ENCODE measurements around the gene FSIP1.

GRCh38 chr15:39792025-39792843 is 9.6 kb upstream of the FSIP1 start:
- TF ChIP-seq USF1 (CRISPR knock-in tag; IDR thresholded peaks at IDR 0.05) (no peak), CTCF (IDR thresholded peaks at IDR 0.05) (no peak), USF2 (CRISPR knock-in tag; IDR thresholded peaks at IDR 0.05) (no peak), IRF2 (CRISPR knock-in tag; IDR thresholded peaks at IDR 0.05; ENCODE audit: borderline replicate concordance, low read depth) (no peak)
